ENCODE measurements around the gene GCAT.

DNA sequence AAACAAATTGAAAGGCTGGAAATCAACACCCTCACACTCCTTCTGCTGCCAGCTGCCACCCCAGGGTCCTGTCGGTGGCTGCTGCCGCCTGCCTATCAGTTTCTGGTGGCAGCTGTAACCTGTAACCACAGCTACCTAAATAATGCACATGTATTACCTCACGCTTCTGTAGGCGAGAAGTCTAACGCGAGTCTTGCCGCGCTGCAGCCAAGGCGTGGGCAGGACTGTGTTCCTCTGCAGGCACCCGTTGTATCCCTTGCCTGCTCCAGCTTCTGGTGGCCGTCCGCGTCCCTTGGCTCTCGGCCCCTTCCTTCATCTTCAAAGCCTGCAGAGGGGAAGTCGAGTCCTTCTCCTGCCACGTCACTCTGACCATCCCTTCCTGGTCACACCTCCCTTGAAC lies 44.1 kb upstream of the GCAT start:
- TF ChIP-seq, protein P1, sequence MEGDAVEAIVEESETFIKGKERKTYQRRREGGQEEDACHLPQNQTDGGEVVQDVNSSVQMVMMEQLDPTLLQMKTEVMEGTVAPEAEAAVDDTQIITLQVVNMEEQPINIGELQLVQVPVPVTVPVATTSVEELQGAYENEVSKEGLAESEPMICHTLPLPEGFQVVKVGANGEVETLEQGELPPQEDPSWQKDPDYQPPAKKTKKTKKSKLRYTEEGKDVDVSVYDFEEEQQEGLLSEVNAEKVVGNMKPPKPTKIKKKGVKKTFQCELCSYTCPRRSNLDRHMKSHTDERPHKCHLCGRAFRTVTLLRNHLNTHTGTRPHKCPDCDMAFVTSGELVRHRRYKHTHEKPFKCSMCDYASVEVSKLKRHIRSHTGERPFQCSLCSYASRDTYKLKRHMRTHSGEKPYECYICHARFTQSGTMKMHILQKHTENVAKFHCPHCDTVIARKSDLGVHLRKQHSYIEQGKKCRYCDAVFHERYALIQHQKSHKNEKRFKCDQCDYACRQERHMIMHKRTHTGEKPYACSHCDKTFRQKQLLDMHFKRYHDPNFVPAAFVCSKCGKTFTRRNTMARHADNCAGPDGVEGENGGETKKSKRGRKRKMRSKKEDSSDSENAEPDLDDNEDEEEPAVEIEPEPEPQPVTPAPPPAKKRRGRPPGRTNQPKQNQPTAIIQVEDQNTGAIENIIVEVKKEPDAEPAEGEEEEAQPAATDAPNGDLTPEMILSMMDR (IDR thresholded peaks at IDR 0.05) = no peak
- TF ChIP-seq POLR2A (IDR thresholded peaks at IDR 0.05) = no peak
- TF ChIP-seq POLR2AphosphoS5 (IDR thresholded peaks at IDR 0.05; ENCODE audit: insufficient read depth in 1 of 2, low read depth in 1 of 2) = no peak

Measured in vagina (tissue), 2 donors.